T47D (cell line): ENCODE results near the gene HPGDS.

Source experiments
- DNase-seq, 2 experiments: peaks; one replicate each; pipeline versions ENCODE4 v3.0.0 to v3.0.0-alpha.2; 2011 to 2012; ENCODE audit warnings: low read depth in 1 of 2, low spot score in 1 of 2
- JUND ChIP-seq: IDR thresholded peaks from 2 replicates; pipeline ENCODE4 v1.6.1; 2012; ENCODE audit warnings: low read depth
- in situ Hi-C: cut with HindIII; loops from 2 replicates; pipeline ENCODE4 v1.10.0; 2016; ENCODE audit warnings: low sequenced_read_pairs, low pct_unique_long_range_greater_than_20kb

HPGDS gene

GRCh38 chr4:94370533-94371254 lies 28.1 kb upstream of the HPGDS start:
- in situ Hi-C loops = no loop called here
- no peak for TF ChIP-seq JUND

GRCh38 chr4:94369046-94369445 lies 26.4 kb upstream of the HPGDS start:
- peak in 1 of 2 experiments; percentile 1 for DNase-seq
- no peak for TF ChIP-seq JUND
- in situ Hi-C loops = no loop called here

More at GRCh38 chr4:94370533-94371254, 28.1 kb upstream of the HPGDS start:
- DNase-seq = no peak

GRCh38 chr4:94368459-94368858 lies 25.8 kb upstream of the HPGDS start:
- no peak for TF ChIP-seq JUND
- in situ Hi-C loops = no loop called here
- DNase-seq = no peak

GRCh38 chr4:94365304-94365703 lies 22.7 kb upstream of the HPGDS start:
- no peak for TF ChIP-seq JUND
- in situ Hi-C loops = no loop called here
- no peak for DNase-seq

- in situ Hi-C loops = no loop called here
- TF ChIP-seq JUND = no peak
Observed at GRCh38 chr4:94364527-94364926, 21.9 kb upstream of the HPGDS start.

GRCh38 chr4:94363136-94363655 lies 20.6 kb upstream of the HPGDS start:
- DNase-seq = no peak
- in situ Hi-C loops = no loop called here
- no peak for TF ChIP-seq JUND

More at GRCh38 chr4:94364527-94364926, 21.9 kb upstream of the HPGDS start:
- DNase-seq = no peak

- TF ChIP-seq JUND = no peak
- in situ Hi-C loops = no loop called here
- no peak for DNase-seq
Observed at GRCh38 chr4:94359838-94360237, 17.2 kb upstream of the HPGDS start.

GRCh38 chr4:94359221-94359620 lies 16.6 kb upstream of the HPGDS start:
- no peak for TF ChIP-seq JUND
- DNase-seq = no peak
- in situ Hi-C loops = no loop called here

- DNase-seq = no peak
- in situ Hi-C loops = no loop called here
- no peak for TF ChIP-seq JUND
Observed at GRCh38 chr4:94358101-94358500, 15.5 kb upstream of the HPGDS start.

- TF ChIP-seq JUND = no peak
- in situ Hi-C loops = no loop called here
Observed at GRCh38 chr4:94357624-94358023, 15.0 kb upstream of the HPGDS start.

GRCh38 chr4:94356444-94356843 lies 13.8 kb upstream of the HPGDS start:
- no peak for DNase-seq
- in situ Hi-C loops = no loop called here
- no peak for TF ChIP-seq JUND

More at GRCh38 chr4:94357624-94358023, 15.0 kb upstream of the HPGDS start:
- DNase-seq = no peak

GRCh38 chr4:94354474-94354896 lies 11.8 kb upstream of the HPGDS start:
- TF ChIP-seq JUND = no peak
- no peak for DNase-seq
- in situ Hi-C loops = no loop called here

GRCh38 chr4:94352996-94353395 lies 10.4 kb upstream of the HPGDS start:
- DNase-seq = no peak
- no peak for TF ChIP-seq JUND
- in situ Hi-C loops = no loop called here
